GM18499 (cell line): ENCODE results near the gene IL17C.

Source experiments
- ATAC-seq: cut with Tn5 transposase; IDR thresholded peaks from one replicate; pipeline ENCODE4 v1.9.1; 2021; ENCODE audit warnings: moderate number of reproducible peaks; ENCODE audit not compliant: insufficient read depth, unreplicated experiment

The IL17C gene

GRCh38 chr16:88626646-88627045 lies 11.7 kb upstream of the IL17C start:
- ATAC-seq, result no peak

- ATAC-seq, result no peak
Measured at GRCh38 chr16:88627531-88628411, 10.6 kb upstream of the IL17C start.

- no peak for ATAC-seq
Measured at GRCh38 chr16:88628512-88628974, 9.8 kb upstream of the IL17C start.

- no peak for ATAC-seq
Measured at GRCh38 chr16:88629835-88630234, 8.5 kb upstream of the IL17C start.

- no peak for ATAC-seq
Measured at GRCh38 chr16:88630433-88630832, 7.9 kb upstream of the IL17C start.

- ATAC-seq, result no peak
Measured at GRCh38 chr16:88630941-88631340, 7.4 kb upstream of the IL17C start.

- ATAC-seq, result no peak
Measured at GRCh38 chr16:88631384-88631783, 7.0 kb upstream of the IL17C start.

GRCh38 chr16:88631920-88632586 lies 6.3 kb upstream of the IL17C start:
- no peak for ATAC-seq

DNA sequence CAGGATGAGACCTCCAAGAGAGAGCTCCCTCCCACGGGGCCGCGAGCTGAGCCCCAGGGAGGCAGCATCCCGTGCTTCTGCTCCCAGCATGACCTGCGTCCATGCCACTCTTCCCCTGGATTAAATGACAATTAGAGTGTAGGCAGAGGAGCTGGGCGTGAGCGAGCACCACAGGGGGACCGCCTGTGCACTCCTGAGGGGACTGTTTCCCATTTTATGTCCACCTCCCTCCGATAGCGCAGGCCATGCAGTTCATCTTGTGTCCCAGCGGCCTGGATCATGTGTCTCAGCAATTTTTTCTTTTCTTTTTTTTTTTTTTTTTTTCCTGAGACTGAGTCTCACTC lies 5.8 kb upstream of the IL17C start:
- no peak for ATAC-seq

- no peak for ATAC-seq
Measured at GRCh38 chr16:88633684-88634140, 4.7 kb upstream of the IL17C start.

DNA sequence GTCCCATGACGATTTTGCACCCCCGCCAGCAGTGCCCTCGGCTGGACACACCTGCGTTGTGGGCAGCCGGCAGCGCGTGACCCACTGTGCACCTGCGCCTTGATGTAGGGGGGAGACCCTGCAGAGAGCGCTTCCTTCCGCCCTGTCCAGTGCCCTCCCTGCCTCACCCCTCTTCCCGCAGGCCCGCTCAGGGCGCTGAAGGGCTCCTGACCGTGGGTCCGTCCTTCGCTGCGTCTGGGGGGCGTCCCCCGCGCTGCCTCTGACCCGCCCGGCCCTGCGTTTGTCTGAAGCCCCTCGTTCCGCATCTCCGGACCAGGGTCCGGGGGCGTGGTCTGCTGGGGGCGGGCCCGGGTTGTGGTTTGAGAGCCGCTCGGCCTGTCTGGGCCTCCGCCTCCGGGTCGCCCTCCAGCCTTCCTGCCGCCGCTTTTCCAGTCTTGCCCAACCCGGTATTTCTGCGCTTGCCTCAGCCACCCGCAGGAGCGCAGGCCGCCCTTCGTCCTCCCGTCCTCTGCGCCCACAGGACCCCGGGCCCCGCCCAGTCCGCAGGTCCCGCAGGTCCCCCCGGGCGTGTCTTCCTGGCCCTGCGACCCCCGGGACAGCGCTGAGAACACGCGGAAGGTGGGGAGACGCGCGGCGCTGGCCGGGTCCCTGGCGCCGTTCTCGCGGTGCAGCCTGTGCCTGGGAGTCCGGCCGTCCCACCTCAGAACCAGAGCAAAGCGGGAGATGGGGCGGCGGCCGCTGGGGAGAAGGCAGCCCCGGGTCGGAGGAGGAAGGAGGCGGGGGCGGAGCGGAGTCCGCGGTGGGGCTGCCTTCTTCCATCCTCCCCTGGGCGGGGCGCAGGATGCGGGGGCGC lies 4.0 kb upstream of the IL17C start:
- ATAC-seq, result no peak

DNA sequence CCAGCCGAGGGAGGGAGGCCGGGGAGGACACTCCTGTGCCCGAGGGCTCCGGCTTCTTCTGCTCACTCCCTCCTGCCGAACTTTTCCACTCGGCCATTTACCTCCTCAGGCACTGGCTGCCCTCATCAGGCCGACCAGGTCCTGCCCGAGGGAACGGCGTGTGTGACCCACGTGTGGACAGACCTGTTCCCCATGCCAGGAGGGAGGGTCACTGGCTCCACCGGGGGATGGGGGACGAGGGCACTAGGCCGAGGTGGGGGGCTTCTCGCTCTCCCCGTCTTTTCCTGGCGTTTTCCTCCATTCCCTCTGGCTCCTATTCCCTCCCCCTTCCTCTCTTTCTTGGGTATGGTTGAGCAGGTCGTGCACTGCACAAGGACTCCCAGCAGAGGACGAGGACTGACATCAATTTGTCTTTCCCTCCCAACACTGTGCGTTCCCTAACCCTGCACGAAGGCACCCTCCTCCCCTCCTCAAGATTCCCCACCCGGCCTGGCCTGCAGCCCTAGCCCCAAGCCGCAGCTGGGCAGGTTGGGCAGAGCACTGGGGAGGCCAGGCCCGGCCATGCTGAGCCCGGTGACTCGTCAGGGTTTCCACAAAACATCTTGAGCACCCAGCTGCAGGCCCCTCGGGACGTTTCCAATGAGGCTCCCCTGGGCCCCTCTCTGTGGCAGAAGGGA lies 3.2 kb upstream of the IL17C start:
- no peak for ATAC-seq

DNA sequence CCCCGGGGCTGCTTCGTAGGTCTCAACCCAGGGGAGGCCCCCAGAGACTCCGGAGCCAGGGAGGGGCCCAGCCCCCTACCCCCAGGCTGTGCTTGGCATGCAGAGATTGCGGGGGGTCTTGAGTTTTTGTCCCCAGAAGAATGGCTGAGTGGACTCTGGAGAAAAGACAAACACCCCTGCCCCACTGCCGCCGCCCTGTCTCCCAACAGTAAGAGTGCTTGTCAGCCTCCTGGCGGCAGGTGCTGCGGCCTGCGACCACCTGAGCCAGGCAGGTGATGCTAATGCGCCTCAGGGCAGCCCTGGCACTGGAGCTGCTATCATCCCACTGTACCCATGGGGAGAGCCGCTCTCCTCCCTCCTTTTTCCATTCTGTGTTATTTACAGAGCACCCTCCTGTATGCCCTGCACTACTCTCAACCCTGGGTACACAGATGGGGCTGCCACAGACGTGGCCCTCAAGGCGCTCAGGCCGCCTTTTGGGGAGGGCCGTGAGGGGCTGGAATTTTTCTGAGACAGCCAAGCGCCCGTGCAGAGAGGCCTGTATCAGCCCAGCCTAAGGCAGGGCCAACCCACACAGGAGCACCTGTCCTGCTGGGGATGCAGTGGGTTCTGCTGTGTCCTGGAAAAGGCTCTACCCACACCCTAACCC lies 2.6 kb upstream of the IL17C start:
- no peak for ATAC-seq

- no peak for ATAC-seq
Measured at GRCh38 chr16:88636488-88637265, 1.7 kb upstream of the IL17C start.

GRCh38 chr16:88639231-88640038 lies 1.1 kb downstream of the IL17C start:
- ATAC-seq, result no peak

- ATAC-seq, result no peak
Measured at GRCh38 chr16:88640039-88640495, 1.7 kb downstream of the IL17C start.

GRCh38 chr16:88640498-88641247 lies 2.3 kb downstream of the IL17C start:
- no peak for ATAC-seq
